Activated CD4-positive, alpha-beta T cell treated with anti-CD3 and anti-CD28 coated beads, Interleukin-2, amount 10 ng/mL, durations not matched to agents 7 days and 5 days (primary cell): Measurements from ENCODE around the gene C1orf21. TPM values are rescaled to one million over a fixed set of nuclear protein-coding genes. Genes with fewer than 3 reads are reported as not detected.

Experiments used
- CTCF ChIA-PET: fragments of 350-600 bp; sonication (Branson Sonifier 250); formaldehyde crosslinking; loops from one replicate; lab custom pipeline; 2021; ENCODE audit warnings: antibody characterized with exemption; lab: Charles Lee
- POLR2A ChIA-PET: fragments of 350-600 bp; sonication (Branson Sonifier 250); formaldehyde crosslinking; loops from one replicate; lab custom pipeline; 2021; ENCODE audit warnings: antibody characterized with exemption; lab: Charles Lee
- DNase-seq: peaks from one replicate; pipeline ENCODE4 v3.0.0-alpha.2; 2020
- H3K27ac Mint-ChIP-seq: one replicate; pipeline ENCODE4 v1.8.0; 2021; ENCODE audit warnings: mild to moderate bottlenecking, moderate library complexity, mixed read lengths
- H3K27me3 Mint-ChIP-seq: one replicate; pipeline ENCODE4 v1.8.0; 2021; ENCODE audit warnings: mixed read lengths
- H3K36me3 Mint-ChIP-seq: one replicate; pipeline ENCODE4 v1.8.0; 2021; ENCODE audit warnings: low read depth, mixed read lengths
- H3K4me1 Mint-ChIP-seq: one replicate; pipeline ENCODE4 v1.8.0; 2021; ENCODE audit warnings: mixed read lengths
- H3K4me3 Mint-ChIP-seq: one replicate; pipeline ENCODE4 v1.8.0; 2021; ENCODE audit warnings: mild to moderate bottlenecking, moderate library complexity, mixed read lengths
- H3K9me3 Mint-ChIP-seq: one replicate; pipeline ENCODE4 v1.8.0; 2021; ENCODE audit warnings: mixed read lengths
- total RNA-seq, 2 experiments: library from RNA; stranded (reverse); gene quantifications; one replicate each; pipeline ENCODE4 v1.2.3, GENCODE V29; 2021

Gene C1orf21
- total RNA-seq, 2 experiments from 2014 or later = 7.4 to 8.1 TPM

GRCh38 chr1:184445997-184446396 is 59.2 kb downstream of the C1orf21 start:
- Mint-ChIP-seq H3K4me3 (no peak overlapping the region), H3K9me3 (no peaks in the 10 kb centered on the region), H3K4me1 (no peaks in the 10 kb centered on the region), H3K27me3 (no peaks in the 10 kb centered on the region), H3K27ac (no peak overlapping the region), H3K36me3 (no peaks in the 10 kb centered on the region)
- CTCF ChIA-PET = no interaction called here
- POLR2A ChIA-PET = no interaction called here
- no peak for DNase-seq

- H3K9me3 Mint-ChIP-seq = no peaks in the 10 kb centered on the region
- no peaks in the 10 kb centered on the region for H3K36me3 Mint-ChIP-seq
- POLR2A ChIA-PET = no interaction called here
Measured at GRCh38 chr1:184447651-184448185, 60.9 kb downstream of the C1orf21 start.

GRCh38 chr1:184449916-184450315 is 63.1 kb downstream of the C1orf21 start:
- H3K27me3 Mint-ChIP-seq = no peaks in the 10 kb centered on the region
- H3K27ac Mint-ChIP-seq = no peak overlapping the region
- no peaks in the 10 kb centered on the region for H3K9me3 Mint-ChIP-seq
- H3K36me3 Mint-ChIP-seq = no peaks in the 10 kb centered on the region
- POLR2A ChIA-PET = no interaction called here
- H3K4me1 Mint-ChIP-seq = no peaks in the 10 kb centered on the region
- H3K4me3 Mint-ChIP-seq = no peak overlapping the region
- CTCF ChIA-PET = no interaction called here
- DNase-seq = no peak

More at GRCh38 chr1:184447651-184448185, 60.9 kb downstream of the C1orf21 start:
- Mint-ChIP-seq H3K4me3 (no peak overlapping the region), H3K27me3 (no peaks in the 10 kb centered on the region), H3K27ac (no peak overlapping the region), H3K4me1 (no peaks in the 10 kb centered on the region)
- DNase-seq = no peak
- CTCF ChIA-PET = interaction anchor here (0.5 to 1.0 kb wide), 3 partner anchors 15 to 224 kb away, joined by 3 read pairs; no protein-coding TSS in a partner anchor

- CTCF ChIA-PET = interaction anchor here (0.6 kb wide), 1 partner anchor 1242 kb away, joined by 4 read pairs; no protein-coding TSS in a partner anchor
- POLR2A ChIA-PET = no interaction called here
- DNase-seq = no peak
- H3K27me3 Mint-ChIP-seq = peaks cover 15% of the 10 kb centered on the region
- H3K36me3 Mint-ChIP-seq = no peaks in the 10 kb centered on the region
- no peaks in the 10 kb centered on the region for H3K9me3 Mint-ChIP-seq
- no peak overlapping the region for H3K4me3 Mint-ChIP-seq
- H3K27ac Mint-ChIP-seq = no peak overlapping the region
- H3K4me1 Mint-ChIP-seq = no peaks in the 10 kb centered on the region
Measured at GRCh38 chr1:184455786-184456185, 69.0 kb downstream of the C1orf21 start.

GRCh38 chr1:184456189-184456588 is 69.4 kb downstream of the C1orf21 start:
- Mint-ChIP-seq H3K9me3 (no peaks in the 10 kb centered on the region), H3K4me1 (no peaks in the 10 kb centered on the region), H3K27ac (no peak overlapping the region), H3K36me3 (no peaks in the 10 kb centered on the region), H3K4me3 (no peak overlapping the region), H3K27me3 (peaks cover 15% of the 10 kb centered on the region)
- CTCF ChIA-PET = interaction anchor here (0.6 kb wide), 1 partner anchor 1242 kb away, joined by 4 read pairs; no protein-coding TSS in a partner anchor
- DNase-seq = no peak
- POLR2A ChIA-PET = no interaction called here

- CTCF ChIA-PET = no interaction called here
- Mint-ChIP-seq H3K36me3 (no peaks in the 10 kb centered on the region), H3K27ac (no peak overlapping the region), H3K27me3 (peaks cover 15% of the 10 kb centered on the region), H3K4me1 (no peaks in the 10 kb centered on the region), H3K9me3 (no peaks in the 10 kb centered on the region), H3K4me3 (no peak overlapping the region)
- POLR2A ChIA-PET = no interaction called here
- DNase-seq = no peak
Measured at GRCh38 chr1:184457500-184457899, 70.7 kb downstream of the C1orf21 start.

- H3K27ac Mint-ChIP-seq = no peak overlapping the region
- CTCF ChIA-PET = interaction anchor here (0.6 kb wide), 1 partner anchor 10 kb away, joined by 3 read pairs; no protein-coding TSS in a partner anchor
- H3K27me3 Mint-ChIP-seq = peaks cover 13% of the 10 kb centered on the region
- POLR2A ChIA-PET = no interaction called here
- H3K36me3 Mint-ChIP-seq = no peaks in the 10 kb centered on the region
- H3K4me3 Mint-ChIP-seq = no peak overlapping the region
- H3K4me1 Mint-ChIP-seq = no peaks in the 10 kb centered on the region
- no peak for DNase-seq
- no peaks in the 10 kb centered on the region for H3K9me3 Mint-ChIP-seq
Measured at GRCh38 chr1:184461321-184461720, 74.5 kb downstream of the C1orf21 start.

GRCh38 chr1:184462155-184462554 is 75.3 kb downstream of the C1orf21 start:
- ChIA-PET POLR2A (no interaction called here), CTCF (no interaction called here)
- no peak overlapping the region for H3K4me3 Mint-ChIP-seq
- DNase-seq = no peak
- no peaks in the 10 kb centered on the region for H3K36me3 Mint-ChIP-seq
- H3K27me3 Mint-ChIP-seq = peaks cover 9% of the 10 kb centered on the region
- no peaks in the 10 kb centered on the region for H3K9me3 Mint-ChIP-seq
- H3K4me1 Mint-ChIP-seq = no peaks in the 10 kb centered on the region
- no peak overlapping the region for H3K27ac Mint-ChIP-seq

GRCh38 chr1:184462990-184463389 is 76.2 kb downstream of the C1orf21 start:
- DNase-seq = no peak
- Mint-ChIP-seq H3K27me3 (peaks cover 13% of the 10 kb centered on the region), H3K9me3 (no peaks in the 10 kb centered on the region), H3K4me1 (no peaks in the 10 kb centered on the region), H3K36me3 (no peaks in the 10 kb centered on the region), H3K27ac (no peak overlapping the region), H3K4me3 (no peak overlapping the region)
- CTCF ChIA-PET = interaction anchor here (0.6 kb wide), 1 partner anchor 15 kb away, joined by 3 read pairs; no protein-coding TSS in a partner anchor
- POLR2A ChIA-PET = no interaction called here

GRCh38 chr1:184463680-184464079 is 76.9 kb downstream of the C1orf21 start:
- Mint-ChIP-seq H3K27me3 (peaks cover 10% of the 10 kb centered on the region), H3K27ac (no peak overlapping the region), H3K4me1 (no peaks in the 10 kb centered on the region), H3K9me3 (no peaks in the 10 kb centered on the region), H3K36me3 (no peaks in the 10 kb centered on the region), H3K4me3 (no peak overlapping the region)
- ChIA-PET CTCF (no interaction called here), POLR2A (no interaction called here)
- DNase-seq = no peak

- no peaks in the 10 kb centered on the region for H3K9me3 Mint-ChIP-seq
- no peak overlapping the region for H3K27ac Mint-ChIP-seq
- H3K4me3 Mint-ChIP-seq = no peak overlapping the region
- H3K36me3 Mint-ChIP-seq = no peaks in the 10 kb centered on the region
- CTCF ChIA-PET = no interaction called here
- no peaks in the 10 kb centered on the region for H3K4me1 Mint-ChIP-seq
- POLR2A ChIA-PET = no interaction called here
- no peak for DNase-seq
- H3K27me3 Mint-ChIP-seq = peaks cover 10% of the 10 kb centered on the region
Measured at GRCh38 chr1:184464757-184465156, 77.9 kb downstream of the C1orf21 start.

- Mint-ChIP-seq H3K27ac (no peak overlapping the region), H3K9me3 (no peaks in the 10 kb centered on the region), H3K36me3 (no peaks in the 10 kb centered on the region), H3K4me3 (no peak overlapping the region), H3K4me1 (no peaks in the 10 kb centered on the region), H3K27me3 (peaks cover 7% of the 10 kb centered on the region)
- POLR2A ChIA-PET = no interaction called here
- CTCF ChIA-PET = interaction anchor here (0.5 kb wide), 1 partner anchor 204 kb away, joined by 3 read pairs; no protein-coding TSS in a partner anchor
- no peak for DNase-seq
Measured at GRCh38 chr1:184465489-184466146, 78.8 kb downstream of the C1orf21 start.

GRCh38 chr1:184467295-184467694 is 80.5 kb downstream of the C1orf21 start:
- Mint-ChIP-seq H3K4me1 (no peaks in the 10 kb centered on the region), H3K27ac (no peak overlapping the region), H3K4me3 (no peak overlapping the region), H3K36me3 (no peaks in the 10 kb centered on the region), H3K27me3 (peaks cover 7% of the 10 kb centered on the region), H3K9me3 (no peaks in the 10 kb centered on the region)
- ChIA-PET POLR2A (no interaction called here), CTCF (no interaction called here)
- DNase-seq = no peak
